Activated CD4-positive, CD25-positive, alpha-beta regulatory T cell (primary cell): ENCODE measurements around the gene METTL2A.
A peak's percentile ranks its signal among the peaks of the same experiment; 100 is the strongest.
"Not testable (repeated sequence)": the region's sequence is repeated elsewhere in the genome, so short reads cannot be mapped to it uniquely, and the experiment has no call there.

Source experiments
- DNase-seq, 4 experiments: peaks; one replicate each; lab custom pipeline; 2025; lab: John Stamatoyannopoulos, UW

The METTL2A gene

GRCh38 chr17:62423647-62424461, at the start of gene METTL2A:
Gene METTL2A (plus strand): TSS chr17:62423897. CDS start chr17:62423903, 6 bp downstream.
- peak; percentile 59 to 71 (median 62) for DNase-seq

GRCh38 chr17:62380253-62380652, 43.4 kb upstream of the METTL2A start, which contains the start of gene EFCAB3:
Gene EFCAB3 (plus strand): TSS chr17:62380553. CDS start chr17:62382980, 2,427 bp downstream.
- no peak for DNase-seq

GRCh38 chr17:62381561-62381960, 42.1 kb upstream of the METTL2A start:
- DNase-seq, result no peak

- DNase-seq, result no peak
These were observed 34.8 kb upstream of the METTL2A start for GRCh38 chr17:62388856-62389255.

DNA sequence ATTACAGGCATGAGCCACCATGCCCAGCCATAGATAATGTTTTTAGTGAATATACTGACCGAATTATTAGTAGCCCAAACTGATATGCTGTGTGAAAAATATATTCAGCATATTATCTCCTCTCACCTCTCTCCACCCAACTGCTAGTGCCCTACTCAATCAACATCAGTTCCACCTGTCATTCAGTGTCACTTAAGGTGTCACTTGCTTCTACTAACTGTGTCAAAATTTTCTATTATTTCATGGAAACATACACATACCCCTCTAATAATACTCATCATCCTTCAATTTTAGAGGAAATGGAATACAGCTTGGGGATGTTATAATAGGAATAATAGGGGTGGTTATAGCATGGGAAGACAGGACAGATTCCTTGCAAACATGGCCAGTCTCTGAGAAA, 30.8 kb upstream of the METTL2A start:
- no peak for DNase-seq

GRCh38 chr17:62398891-62399290, 24.8 kb upstream of the METTL2A start:
- no peak for DNase-seq

- DNase-seq, result no peak
These were observed 18.2 kb upstream of the METTL2A start for GRCh38 chr17:62405451-62405850.

DNA sequence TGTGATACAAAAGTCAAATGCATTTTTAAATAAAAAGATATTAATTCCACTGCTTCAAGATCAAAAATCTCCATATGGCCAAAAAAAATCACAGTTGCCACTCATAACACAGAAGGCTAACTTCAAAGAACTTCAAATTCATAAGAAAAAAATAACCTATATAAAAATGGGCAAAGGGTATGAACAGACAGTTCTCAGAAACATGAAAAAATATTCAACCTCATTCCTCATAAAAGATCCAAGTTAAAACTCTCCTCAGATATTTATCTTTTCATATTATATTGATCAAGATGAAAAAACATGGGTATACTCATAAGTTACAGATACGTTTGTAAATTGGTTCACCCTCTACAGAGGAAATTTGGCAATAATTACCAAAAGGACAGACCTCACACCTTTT, 10.6 kb upstream of the METTL2A start:
- DNase-seq, result not testable (repeated sequence)

DNA sequence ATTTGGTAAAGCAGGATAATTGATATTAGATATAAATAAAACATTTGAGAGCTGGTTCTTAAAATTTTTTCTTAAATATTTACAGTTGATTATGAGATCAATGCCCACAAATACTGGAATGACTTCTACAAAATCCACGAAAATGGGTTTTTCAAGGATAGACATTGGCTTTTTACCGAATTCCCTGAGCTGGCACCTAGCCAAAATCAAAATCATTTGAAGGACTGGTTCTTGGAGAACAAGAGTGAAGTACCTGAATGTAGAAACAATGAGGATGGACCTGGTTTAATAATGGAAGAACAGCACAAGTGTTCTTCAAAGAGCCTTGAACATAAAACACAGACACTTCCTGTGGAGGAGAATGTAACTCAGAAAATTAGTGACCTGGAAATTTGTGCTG, 2.5 kb downstream of the METTL2A start:
- DNase-seq, result not testable (repeated sequence)

DNA sequence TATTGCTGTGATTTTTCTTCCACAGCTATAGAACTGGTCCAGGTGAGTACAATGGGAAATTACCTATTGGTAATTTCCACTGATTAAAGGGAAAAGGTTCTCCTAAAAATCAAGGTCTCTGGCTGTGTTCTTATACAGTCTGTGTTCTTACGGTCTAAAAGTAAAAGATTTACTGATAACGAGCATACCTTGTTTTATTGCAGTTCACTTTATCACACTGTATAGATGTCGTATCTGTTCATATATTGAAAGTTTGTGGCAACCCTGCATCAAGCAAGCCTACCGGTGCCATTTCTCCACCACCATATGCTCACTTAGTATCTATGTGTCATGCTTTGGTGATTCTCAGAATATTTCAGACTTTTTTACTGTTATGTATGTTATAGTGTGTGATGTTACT, 11.6 kb downstream of the METTL2A start:
- DNase-seq, result not testable (repeated sequence)

GRCh38 chr17:62441181-62441580, 17.5 kb downstream of the METTL2A start:
- DNase-seq, result not testable (repeated sequence)

GRCh38 chr17:62444063-62444462, 20.4 kb downstream of the METTL2A start:
- DNase-seq, result no peak

GRCh38 chr17:62445791-62446190, 22.1 kb downstream of the METTL2A start:
- DNase-seq, result not testable (repeated sequence)

- DNase-seq, result not testable (repeated sequence)
These were observed 28.5 kb downstream of the METTL2A start for GRCh38 chr17:62452195-62452594.

GRCh38 chr17:62453041-62453440, 29.3 kb downstream of the METTL2A start:
- DNase-seq, result not testable (repeated sequence)

- not testable (repeated sequence) for DNase-seq
These were observed 30.0 kb downstream of the METTL2A start for GRCh38 chr17:62453656-62454055.

DNA sequence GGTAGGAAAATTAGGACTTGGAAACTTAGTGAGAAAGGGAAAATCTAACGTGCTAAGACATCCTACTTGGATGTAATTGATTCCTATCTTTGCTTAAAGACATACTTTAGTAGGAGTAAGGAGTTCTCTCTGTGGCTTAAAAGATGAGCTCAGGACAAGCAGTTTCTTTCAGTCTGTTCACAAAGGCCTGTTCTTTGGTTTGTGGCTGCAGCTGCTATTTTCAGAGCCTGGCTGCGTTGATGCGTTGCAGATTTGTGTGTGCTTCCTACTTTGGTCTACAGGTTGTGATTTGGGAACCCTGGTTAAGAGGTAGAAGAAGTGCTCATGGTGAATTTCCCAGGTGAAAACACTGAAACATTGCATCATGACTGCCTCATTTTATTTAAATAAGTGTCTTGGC, 30.4 kb downstream of the METTL2A start:
- not testable (repeated sequence) for DNase-seq

DNA sequence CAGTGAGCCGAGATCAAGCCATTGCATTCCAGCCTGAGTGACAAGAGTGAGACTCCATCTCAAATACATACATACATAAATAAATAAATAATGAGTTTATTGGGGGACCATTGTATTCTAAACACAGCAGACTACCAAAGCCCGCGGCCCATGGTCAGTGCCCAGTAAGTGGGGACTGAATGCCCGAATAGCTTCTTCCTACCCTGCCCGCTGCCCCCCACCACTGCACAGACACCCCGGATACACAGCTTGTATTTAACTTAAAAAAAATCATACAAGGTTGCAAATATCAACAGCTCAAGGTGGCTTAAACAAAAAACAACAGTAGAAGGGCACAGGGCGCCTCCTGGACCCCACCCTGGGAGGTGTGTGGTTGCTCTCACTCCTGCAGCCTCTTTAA, 32.3 kb downstream of the METTL2A start:
- DNase-seq, result no peak

- not testable (repeated sequence) for DNase-seq
These were observed 34.8 kb downstream of the METTL2A start for GRCh38 chr17:62458483-62458882.

GRCh38 chr17:62464422-62464821, 40.7 kb downstream of the METTL2A start:
- DNase-seq, result not testable (repeated sequence)

DNA sequence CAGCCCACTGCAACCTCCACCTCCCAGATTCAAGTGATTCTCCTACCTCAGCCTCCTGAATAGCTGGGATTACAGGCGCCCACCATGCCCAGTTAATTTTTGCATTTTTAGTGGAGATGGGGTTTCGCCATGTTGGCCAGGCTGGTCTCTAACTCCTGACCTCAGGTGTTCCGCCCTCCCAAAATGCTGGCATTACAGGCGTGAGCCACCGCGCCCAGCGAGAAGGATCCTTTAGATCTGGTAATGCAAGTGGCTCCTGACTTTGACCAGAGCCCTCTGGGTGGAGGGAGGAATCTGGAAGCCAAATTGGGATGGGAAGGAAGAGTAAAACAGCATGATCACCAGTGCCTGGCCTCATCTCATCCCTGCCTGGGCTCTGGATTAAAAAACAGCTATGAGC, 41.6 kb downstream of the METTL2A start:
- not testable (repeated sequence) for DNase-seq

- peak; percentile 20 to 46 (median 36) for DNase-seq
These were observed 47.1 kb downstream of the METTL2A start for GRCh38 chr17:62470666-62471379.

DNA sequence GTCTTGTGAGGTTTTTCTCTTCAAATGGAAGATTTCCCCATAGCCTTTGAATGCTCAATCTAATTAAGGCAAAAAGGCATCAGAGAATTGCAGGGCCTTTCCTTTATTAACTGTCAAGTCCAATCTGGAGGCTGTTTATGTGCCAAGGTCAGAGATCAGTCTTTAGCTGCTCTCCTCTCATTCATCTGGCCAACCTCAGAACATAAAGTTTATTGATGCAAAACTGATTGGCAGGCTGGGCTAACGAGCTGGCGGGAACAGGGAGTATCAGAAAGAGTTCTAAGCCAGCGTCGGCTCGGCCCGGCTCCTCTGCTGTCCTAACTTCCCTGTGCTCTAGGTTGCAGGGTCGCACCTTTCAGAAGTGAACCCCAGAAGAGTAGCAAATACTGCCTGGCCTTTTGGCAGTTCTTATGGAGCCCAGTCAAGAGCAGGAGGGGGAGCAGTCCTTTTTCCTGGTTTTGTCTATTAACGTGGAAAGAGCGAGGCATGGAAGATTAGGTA, 47.7 kb downstream of the METTL2A start:
- not testable (repeated sequence) for DNase-seq
